Stomach (tissue), 4 donors: ENCODE data around the gene TNS1.

ENCODE experiments used
- CTCF ChIP-seq, 7 experiments: fragments of 450-650 bp in 4 of 7; fragments of 200-600 bp in 3 of 7; sonication (generic) in 3 of 7; IDR thresholded peaks; one replicate each; pipeline ENCODE4 v1.5.1; 2016 to 2019; ENCODE audit warnings: antibody characterized with exemption in 7 of 7, control low read depth in 2 of 7, mild to moderate bottlenecking in 1 of 7
- EP300 ChIP-seq: sonication (generic); formaldehyde crosslinking; IDR thresholded peaks from one replicate; pipeline ENCODE4 v1.6.1; 2017; ENCODE audit warnings: antibody characterized with exemption
- POLR2AphosphoS5 ChIP-seq, 3 donors: sonication (generic); formaldehyde crosslinking; IDR thresholded peaks; one replicate each; pipeline ENCODE4 v1.6.1; 2016; ENCODE audit warnings: antibody characterized with exemption in 3 of 3

DNA sequence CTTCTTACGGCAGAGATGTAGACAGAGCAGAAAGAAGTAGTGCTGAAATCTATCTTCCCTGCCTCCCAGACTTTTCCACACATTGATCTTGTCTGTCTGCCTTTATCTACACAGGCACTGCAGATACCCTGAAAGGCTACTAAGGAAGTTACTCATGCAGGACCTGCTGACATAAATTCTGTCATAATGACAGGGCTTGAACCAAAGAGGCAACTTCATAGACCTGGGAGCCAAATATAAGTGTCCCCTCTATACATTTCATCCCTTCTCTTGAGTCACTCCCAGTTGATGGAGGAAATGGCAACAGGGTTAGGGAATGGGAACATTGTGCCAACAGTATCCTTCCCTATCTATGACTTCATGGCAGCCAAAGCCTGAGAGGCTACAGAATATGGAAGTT, 157.5 kb downstream of the TNS1 start:
- no peak for TF ChIP-seq POLR2AphosphoS5 (IDR thresholded peaks at IDR 0.05)
- TF ChIP-seq CTCF (IDR thresholded peaks at IDR 0.05): no peak
- TF ChIP-seq EP300: no peak
